D721Med (cell line): ENCODE results near the gene GPD1L.
"Not testable (repeated sequence)": the region's sequence is repeated elsewhere in the genome, so short reads cannot be mapped to it uniquely, and the experiment has no call there.

ENCODE experiments used
- DNase-seq: peaks from one replicate; pipeline ENCODE4 v3.0.0; 2011; ENCODE audit warnings: low spot score; ENCODE audit not compliant: insufficient read length
- FAIRE-seq: peaks from 2 replicates; lab custom pipeline; 2011; peaks lifted over from hg19 to GRCh38; lab: Jason Lieb, UNC
- TF ChIP-seq, protein P1 (sequence below): IDR thresholded peaks from 2 replicates; pipeline ENCODE4 v1.5.1; 2012; ENCODE audit warnings: mild to moderate bottlenecking, control low read depth; ENCODE audit not compliant: insufficient read depth; ENCODE audit errors: missing control alignments

GPD1L gene

DNA sequence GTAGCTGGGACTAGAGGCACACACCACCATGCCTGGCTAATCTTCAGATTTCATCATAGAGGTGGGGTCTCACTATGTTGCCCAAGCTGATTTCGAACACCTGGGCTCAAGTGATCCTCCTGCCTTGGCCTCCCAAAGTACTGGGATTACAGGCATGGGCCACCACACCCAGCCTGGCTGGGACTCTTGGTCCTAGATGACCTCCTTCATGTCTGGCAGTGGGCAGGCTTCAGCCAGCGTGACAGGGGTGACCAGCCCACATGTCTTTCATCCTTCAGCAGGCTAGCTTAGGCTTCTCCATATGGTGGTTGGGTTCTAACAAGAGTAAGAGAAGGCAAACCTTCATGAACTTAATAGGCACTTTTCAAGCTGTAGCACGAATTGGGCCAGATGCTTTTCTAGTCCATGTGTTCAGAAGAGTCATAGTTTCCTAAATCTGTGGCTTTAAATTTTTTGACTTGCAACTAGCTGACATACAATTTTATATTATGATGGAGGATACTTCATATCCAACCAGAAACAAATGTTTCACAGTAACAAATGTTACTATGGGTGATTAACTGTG is 7.6 kb downstream of the GPD1L start:
- TF ChIP-seq, protein P1, sequence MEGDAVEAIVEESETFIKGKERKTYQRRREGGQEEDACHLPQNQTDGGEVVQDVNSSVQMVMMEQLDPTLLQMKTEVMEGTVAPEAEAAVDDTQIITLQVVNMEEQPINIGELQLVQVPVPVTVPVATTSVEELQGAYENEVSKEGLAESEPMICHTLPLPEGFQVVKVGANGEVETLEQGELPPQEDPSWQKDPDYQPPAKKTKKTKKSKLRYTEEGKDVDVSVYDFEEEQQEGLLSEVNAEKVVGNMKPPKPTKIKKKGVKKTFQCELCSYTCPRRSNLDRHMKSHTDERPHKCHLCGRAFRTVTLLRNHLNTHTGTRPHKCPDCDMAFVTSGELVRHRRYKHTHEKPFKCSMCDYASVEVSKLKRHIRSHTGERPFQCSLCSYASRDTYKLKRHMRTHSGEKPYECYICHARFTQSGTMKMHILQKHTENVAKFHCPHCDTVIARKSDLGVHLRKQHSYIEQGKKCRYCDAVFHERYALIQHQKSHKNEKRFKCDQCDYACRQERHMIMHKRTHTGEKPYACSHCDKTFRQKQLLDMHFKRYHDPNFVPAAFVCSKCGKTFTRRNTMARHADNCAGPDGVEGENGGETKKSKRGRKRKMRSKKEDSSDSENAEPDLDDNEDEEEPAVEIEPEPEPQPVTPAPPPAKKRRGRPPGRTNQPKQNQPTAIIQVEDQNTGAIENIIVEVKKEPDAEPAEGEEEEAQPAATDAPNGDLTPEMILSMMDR: no peak
- DNase-seq (no peak), FAIRE-seq (no peak)

DNA sequence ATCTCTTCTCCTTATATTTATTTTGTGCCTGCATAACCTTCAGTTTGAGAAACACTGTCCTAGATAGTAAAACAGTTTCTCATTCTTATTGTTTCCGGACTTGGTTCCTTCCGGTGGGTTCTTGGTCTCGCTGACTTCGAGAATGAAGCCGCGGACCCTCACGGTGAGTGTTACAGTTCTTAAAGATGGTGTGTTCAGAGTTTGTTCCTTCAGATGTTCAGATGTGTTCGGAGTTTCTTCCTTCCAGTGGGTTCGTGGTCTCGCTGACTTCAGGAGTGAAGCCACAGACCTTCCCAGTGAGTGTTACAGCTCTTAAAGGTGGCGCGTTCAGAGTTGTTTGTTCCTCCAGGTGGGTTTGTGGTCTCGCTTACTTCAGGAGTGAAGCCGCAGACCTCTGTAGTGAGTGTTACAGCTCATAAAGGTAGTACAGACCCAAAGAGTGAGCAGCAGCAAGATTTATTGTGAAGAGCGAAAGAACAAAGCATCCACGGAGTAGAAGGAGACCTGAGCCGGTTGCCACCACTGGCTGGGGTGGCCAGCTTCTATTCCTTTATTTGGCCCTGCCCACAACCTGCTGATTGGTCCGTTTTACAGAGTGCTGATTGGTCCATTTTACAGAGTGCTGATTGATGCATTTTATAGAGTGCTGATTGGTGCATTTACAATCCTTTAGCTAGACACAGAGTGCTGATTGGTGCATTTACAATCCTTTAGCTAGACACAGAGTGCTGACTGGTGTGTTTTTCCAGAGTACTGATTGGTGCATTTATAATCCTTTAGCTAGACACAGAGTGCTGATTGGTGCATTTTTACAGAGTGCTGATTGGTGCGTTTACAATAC is 8.3 kb downstream of the GPD1L start:
- FAIRE-seq, DNase-seq: not testable (repeated sequence)

DNA sequence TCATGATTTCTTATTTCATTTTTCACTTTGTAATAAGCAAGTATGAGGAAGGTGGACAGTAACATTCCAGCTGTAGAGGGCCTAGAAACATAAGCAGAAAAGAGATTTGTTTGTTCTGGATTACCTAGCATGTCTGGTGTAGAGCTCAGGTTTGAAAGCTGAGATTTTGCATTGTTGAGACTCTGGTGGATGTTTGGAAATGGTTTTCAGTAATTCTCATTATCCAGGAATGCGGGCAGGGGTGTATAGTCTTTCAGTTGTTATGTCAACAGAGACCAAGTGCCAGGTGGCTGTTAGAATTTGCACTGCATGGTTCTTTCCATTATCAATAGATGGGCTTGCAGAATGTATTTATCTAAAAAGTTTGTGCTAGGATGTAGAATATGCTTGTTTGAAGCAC is 10.9 kb downstream of the GPD1L start:
- TF ChIP-seq, protein P1: no peak
- DNase-seq: no peak
- no peak for FAIRE-seq

DNA sequence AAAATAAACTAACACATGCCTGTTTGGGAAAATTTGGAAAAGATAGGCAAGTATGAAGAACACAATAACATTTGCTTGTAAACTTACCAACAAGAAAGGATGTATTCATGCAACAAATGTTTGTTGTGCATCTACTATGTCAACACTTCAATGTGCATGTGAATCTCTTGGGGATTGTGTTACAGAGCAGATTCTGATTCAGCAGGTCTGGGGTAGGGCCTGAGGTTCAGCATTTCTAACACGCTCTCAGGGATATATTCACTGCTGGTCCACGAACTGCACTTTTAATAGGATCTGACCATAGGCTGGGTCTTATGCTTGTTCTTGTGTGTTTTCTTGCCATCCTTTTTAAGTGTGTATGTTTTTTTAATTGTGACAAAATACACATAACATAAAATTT is 11.8 kb downstream of the GPD1L start:
- TF ChIP-seq, protein P1: no peak
- DNase-seq (no peak), FAIRE-seq (no peak)

DNA sequence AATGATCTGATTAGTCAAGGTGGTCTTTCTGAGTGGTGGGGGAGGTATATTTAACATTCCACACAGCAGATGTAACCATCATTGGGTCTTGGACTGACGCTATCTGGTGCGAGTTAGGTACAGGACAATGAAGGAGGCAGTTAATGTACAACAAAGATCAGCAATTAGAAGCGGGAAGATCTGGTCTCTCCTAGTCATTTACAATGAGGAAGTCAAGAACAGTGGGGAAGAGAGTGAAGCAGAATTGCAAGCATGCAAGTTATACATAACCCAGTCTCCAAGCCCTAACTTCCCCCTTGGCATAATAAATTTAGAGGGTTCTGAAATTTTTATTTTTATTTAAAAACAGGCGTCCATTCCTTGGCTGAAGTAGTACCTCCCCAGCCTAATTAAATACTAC is 14.1 kb downstream of the GPD1L start:
- no peak for FAIRE-seq
- TF ChIP-seq, protein P1: no peak

DNA sequence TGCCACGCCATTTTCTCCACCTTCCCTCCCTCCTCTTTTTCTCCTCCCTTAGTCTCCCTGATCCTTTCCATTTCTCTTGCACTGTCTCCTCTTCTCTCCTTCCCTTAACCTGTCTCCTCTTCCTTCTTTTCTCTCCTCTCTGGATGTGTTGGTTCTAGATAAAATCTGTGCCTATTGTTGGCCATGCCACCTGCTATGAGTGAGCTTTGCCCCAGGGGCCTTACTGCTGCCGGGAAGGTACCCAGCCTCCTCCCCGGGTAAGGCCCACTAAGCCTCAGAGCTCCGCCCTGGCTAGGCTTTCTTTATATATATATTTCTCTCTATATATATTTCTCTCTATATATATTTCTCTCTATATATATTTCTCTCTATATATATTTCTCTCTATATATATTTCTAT is 14.7 kb downstream of the GPD1L start:
- no peak for FAIRE-seq
- DNase-seq: no peak
- TF ChIP-seq, protein P1: no peak

More for the DNA sequence above, 14.1 kb downstream of the GPD1L start:
- no peak for DNase-seq

DNA sequence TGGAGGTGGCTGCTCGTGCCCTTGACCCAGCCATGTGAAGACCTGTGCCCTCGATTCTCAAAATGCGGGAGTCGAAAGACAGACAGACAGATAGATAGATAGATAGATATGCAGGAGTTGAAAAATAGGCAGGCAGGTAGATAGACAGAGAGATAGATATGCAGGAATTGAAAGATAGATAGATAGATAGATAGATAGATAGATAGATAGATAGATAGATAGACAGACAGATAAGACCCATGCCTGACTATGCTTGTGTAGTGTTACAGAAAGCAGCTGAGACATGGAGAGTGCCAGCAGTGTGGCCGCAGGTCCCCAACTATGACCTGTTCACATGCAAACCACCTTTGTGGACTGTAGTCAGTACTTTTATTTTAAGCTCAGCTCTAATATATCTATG is 17.2 kb downstream of the GPD1L start:
- FAIRE-seq: no peak
- DNase-seq: no peak

More for the DNA sequence above, 17.2 kb downstream of the GPD1L start:
- TF ChIP-seq, protein P1: no peak
